Activated naive CD8-positive, alpha-beta T cell treated with anti-CD3 and anti-CD28 coated beads, Interleukin-2, amount 10 ng/mL, durations not matched to agents 7 days and 5 days (primary cell): ENCODE results near the gene GPR150. TPM values are rescaled to one million over a fixed set of nuclear protein-coding genes. Genes with fewer than 3 reads are reported as not detected.
"Not testable (repeated sequence)": the region's sequence is repeated elsewhere in the genome, so short reads cannot be mapped to it uniquely, and the experiment has no call there.

ENCODE experiments used
- ATAC-seq: fragments of 150-1000 bp; cut with Tn5 transposase; one replicate; pipeline ENCODE4 v1.10.0; 2021; ENCODE audit warnings: low read depth, moderate library complexity
- POLR2A ChIA-PET: fragments of 350-600 bp; sonication (Branson Sonifier 250); formaldehyde crosslinking; loops from one replicate; lab custom pipeline; 2021; ENCODE audit warnings: antibody characterized with exemption; lab: Charles Lee
- DNase-seq: peaks from one replicate; pipeline ENCODE4 v3.0.0; 2021
- H3K27ac Mint-ChIP-seq: one replicate; pipeline ENCODE4 v1.8.0; 2022; ENCODE audit warnings: mild to moderate bottlenecking, mixed read lengths
- H3K27me3 Mint-ChIP-seq: one replicate; pipeline ENCODE4 v1.8.0; 2022; ENCODE audit warnings: mild to moderate bottlenecking, moderate library complexity, mixed read lengths
- H3K36me3 Mint-ChIP-seq: one replicate; pipeline ENCODE4 v1.8.0; 2021; ENCODE audit warnings: mild to moderate bottlenecking, mixed read lengths
- H3K4me1 Mint-ChIP-seq: one replicate; pipeline ENCODE4 v1.8.0; 2021; ENCODE audit warnings: mixed read lengths
- H3K4me3 Mint-ChIP-seq: one replicate; pipeline ENCODE4 v1.8.0; 2022; ENCODE audit warnings: mild to moderate bottlenecking, moderate library complexity, mixed read lengths
- H3K9me3 Mint-ChIP-seq: one replicate; pipeline ENCODE4 v1.8.0; 2021; ENCODE audit warnings: mixed read lengths
- total RNA-seq, 2 experiments: library from RNA; stranded (reverse); gene quantifications; one replicate each; pipeline ENCODE4 v1.2.3, GENCODE V29; 2021

Gene GPR150
- total RNA-seq, 2 experiments from 2014 or later, result 1.0 to 1.2 TPM

DNA sequence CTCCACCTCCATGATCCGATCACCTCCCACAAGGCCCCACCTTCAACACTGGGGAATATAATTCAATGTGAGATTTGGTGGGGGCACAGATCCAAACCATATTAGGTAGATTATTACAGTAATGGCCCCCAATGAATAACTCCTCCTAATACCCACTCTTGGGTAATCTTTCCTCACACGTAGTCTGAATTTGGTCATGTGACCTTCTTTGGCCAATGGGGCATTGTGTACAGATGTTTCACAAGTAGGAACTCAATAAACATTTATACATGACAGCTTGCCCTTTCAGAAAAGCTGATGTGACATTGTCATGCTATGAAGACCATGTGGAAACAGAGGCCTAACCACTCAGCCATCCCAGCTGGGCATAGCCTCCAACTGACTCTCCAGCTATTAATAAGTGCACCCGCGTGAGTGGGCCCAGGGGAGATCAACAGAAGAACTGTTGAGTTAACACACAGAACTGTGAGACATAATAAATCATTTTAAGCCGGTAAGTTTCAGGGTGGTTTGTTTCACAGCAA, 10.6 kb downstream of the GPR150 start:
- H3K27me3 Mint-ChIP-seq, result peaks cover 3% of the 10 kb centered on the region
- ATAC-seq, result no peak
- H3K27ac Mint-ChIP-seq, result no peak overlapping the region
- H3K36me3 Mint-ChIP-seq, result peaks cover 8% of the 10 kb centered on the region
- H3K9me3 Mint-ChIP-seq, result peaks cover 11% of the 10 kb centered on the region
- DNase-seq, result no peak
- H3K4me3 Mint-ChIP-seq, result no peak overlapping the region
- POLR2A ChIA-PET, result interaction anchor here (2.1 kb wide), 1 partner anchor 8 kb away, joined by 20 read pairs; no protein-coding TSS in a partner anchor
- H3K4me1 Mint-ChIP-seq, result peaks cover 10% of the 10 kb centered on the region

GRCh38 chr5:95631255-95631958, 11.5 kb downstream of the GPR150 start:
- Mint-ChIP-seq H3K9me3 (peaks cover 11% of the 10 kb centered on the region), H3K4me1 (peaks cover 10% of the 10 kb centered on the region), H3K36me3 (peaks cover 8% of the 10 kb centered on the region), H3K4me3 (peak overlapping the region; percentile 16), H3K27me3 (peaks cover 4% of the 10 kb centered on the region), H3K27ac (peak overlapping the region; percentile 94)
- POLR2A ChIA-PET, result interaction anchor here (1.1 to 2.1 kb wide), 3 partner anchors 9 to 76 kb away, joined by 7 to 20 read pairs (median 14); partner anchors contain the start of genes ARSK, RFESD and SKIC3
- no peak for DNase-seq
- ATAC-seq, result peak; percentile 11

DNA sequence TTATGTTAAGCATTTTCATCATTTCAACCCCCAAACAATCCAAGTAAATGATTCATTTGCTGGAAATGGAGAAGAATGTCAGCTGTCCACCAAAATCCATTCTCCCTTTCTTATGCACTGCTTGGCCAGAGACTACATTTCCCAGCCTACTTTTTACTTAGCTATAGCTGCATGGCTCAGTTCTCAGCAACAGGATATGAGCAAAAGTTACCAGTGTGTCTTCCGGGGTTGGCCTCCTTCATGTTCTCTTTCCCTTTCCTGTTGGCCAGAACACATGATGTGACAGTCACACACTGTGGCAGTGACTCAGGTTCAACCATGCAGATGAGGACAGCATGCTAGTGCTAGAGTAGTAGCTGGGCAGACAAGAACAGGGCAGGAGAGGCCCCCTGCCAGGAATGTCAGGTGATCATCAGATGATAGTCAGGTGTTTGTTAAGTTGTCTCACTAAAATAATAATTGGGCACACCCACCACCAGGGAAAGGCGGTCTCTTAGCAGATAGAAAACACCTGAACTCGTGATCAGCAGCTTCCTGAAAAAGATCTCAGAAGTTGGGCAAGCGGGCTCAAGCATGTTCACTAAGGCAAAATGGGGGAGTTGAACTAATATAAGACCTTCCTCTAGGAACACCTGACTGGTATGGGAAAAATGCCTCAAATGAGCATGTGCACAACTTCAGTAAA, 12.2 kb downstream of the GPR150 start:
- ATAC-seq (peak; percentile 100), DNase-seq (peak; percentile 57)
- Mint-ChIP-seq H3K9me3 (peaks cover 11% of the 10 kb centered on the region), H3K4me3 (peak overlapping the region; percentile 44), H3K4me1 (peaks cover 10% of the 10 kb centered on the region), H3K27ac (peak overlapping the region; percentile 94), H3K36me3 (peaks cover 8% of the 10 kb centered on the region), H3K27me3 (peaks cover 8% of the 10 kb centered on the region)
- POLR2A ChIA-PET, result interaction anchor here (1.1 to 2.1 kb wide), 3 partner anchors 9 to 77 kb away, joined by 7 to 20 read pairs (median 14); partner anchors contain the start of genes ARSK, RFESD and SKIC3

DNA sequence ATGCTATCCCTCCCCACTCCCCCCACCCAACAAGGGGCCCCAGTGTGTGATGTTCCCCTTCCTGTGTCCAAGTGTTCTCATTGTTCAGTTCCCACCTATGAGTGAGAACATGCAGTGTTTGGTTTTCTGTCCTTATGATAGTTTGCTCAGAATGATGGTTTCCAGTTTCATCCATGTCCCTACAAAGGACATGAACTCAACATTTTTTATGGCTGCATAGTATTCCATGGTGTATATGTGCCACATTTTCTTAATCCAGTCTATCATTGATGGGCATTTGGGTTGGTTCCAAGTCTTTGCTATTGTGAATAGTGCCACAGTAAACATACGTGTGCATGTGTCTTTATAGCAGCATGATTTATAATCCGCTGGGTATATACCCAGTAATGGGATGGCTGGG, 13.1 kb downstream of the GPR150 start:
- DNase-seq, H3K27me3 Mint-ChIP-seq, H3K36me3 Mint-ChIP-seq, H3K4me3 Mint-ChIP-seq, ATAC-seq, H3K27ac Mint-ChIP-seq: not testable (repeated sequence)
- POLR2A ChIA-PET, result interaction anchor here (1.9 to 2.1 kb wide), 2 partner anchors 10 to 13 kb away, joined by 14 to 20 read pairs; partner anchors contain the start of gene RFESD
- H3K9me3 Mint-ChIP-seq, result peaks cover 11% of the 10 kb centered on the region
- peaks cover 10% of the 10 kb centered on the region for H3K4me1 Mint-ChIP-seq

DNA sequence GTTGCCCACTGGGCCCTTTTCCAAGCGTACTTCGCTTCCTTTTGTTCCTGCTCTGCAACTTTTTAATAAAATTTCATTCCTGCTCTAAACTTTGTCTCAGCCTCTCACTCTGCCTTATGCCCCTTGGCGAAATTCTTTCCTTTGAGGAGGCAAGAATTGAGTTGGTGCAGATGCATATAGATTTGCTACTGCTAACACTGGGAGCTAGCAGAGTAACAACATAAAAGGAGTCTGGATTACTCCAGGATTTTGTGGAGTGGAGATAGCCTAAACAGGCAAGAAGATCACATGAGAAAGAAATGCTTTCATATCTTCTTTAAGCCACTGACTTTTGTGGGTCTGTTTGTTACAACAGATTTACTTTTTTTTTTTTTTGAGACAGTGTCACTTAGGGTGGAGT, 13.8 kb downstream of the GPR150 start:
- Mint-ChIP-seq H3K9me3 (peaks cover 11% of the 10 kb centered on the region), H3K27me3 (peaks cover 11% of the 10 kb centered on the region), H3K4me3 (no peak overlapping the region), H3K27ac (no peak overlapping the region), H3K4me1 (peaks cover 13% of the 10 kb centered on the region), H3K36me3 (peaks cover 8% of the 10 kb centered on the region)
- DNase-seq, result no peak
- POLR2A ChIA-PET, result no interaction called here
- ATAC-seq, result no peak

DNA sequence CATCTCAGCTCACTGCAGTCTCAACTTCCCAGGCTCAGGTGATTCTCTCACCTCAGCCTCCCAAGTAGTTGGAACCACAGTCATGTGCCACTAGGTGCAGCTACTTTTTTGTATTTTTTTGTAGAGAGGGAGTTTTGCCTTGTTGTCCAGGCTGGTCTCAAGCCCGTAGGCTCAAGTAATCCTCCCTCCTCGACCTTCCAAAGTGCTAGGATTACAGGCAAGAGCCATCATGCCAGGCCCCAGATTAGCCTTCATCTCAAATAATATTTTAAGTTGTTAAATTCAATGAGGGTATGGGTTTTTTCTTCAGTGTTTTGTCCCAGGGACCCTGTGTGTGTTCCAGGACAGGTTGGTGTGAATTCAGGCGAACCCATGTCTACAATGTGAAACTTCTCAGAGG, 14.2 kb downstream of the GPR150 start:
- H3K27me3 Mint-ChIP-seq, result peaks cover 11% of the 10 kb centered on the region

DNA sequence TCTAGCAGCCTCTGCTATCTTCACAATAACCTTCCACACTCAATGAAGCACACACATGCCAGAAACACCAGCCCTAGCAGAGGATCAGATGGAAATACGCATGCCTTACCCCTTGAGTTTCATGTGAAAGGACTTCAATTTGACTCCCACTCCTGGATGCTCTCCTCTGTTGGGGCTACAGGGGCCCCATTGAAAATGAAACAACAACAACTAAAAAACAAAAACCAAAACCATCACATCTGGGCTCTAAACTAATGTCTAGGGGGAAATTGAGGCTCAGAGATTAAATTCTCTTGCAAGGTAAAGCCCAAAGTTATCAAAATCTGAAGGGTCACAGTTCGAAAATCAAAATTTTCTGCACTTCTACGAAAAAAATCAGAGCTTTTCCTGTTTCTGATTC, 18.7 kb downstream of the GPR150 start:
- POLR2A ChIA-PET, result no interaction called here
- H3K27me3 Mint-ChIP-seq, result peaks cover 19% of the 10 kb centered on the region
- DNase-seq, result no peak
- H3K4me1 Mint-ChIP-seq, result peaks cover 7% of the 10 kb centered on the region
- H3K36me3 Mint-ChIP-seq, result no peaks in the 10 kb centered on the region
- no peak for ATAC-seq
- no peaks in the 10 kb centered on the region for H3K9me3 Mint-ChIP-seq
- no peak overlapping the region for H3K27ac Mint-ChIP-seq
- no peak overlapping the region for H3K4me3 Mint-ChIP-seq

More for the DNA sequence above, 14.2 kb downstream of the GPR150 start:
- DNase-seq (no peak), ATAC-seq (no peak)
- H3K27ac Mint-ChIP-seq, result no peak overlapping the region
- H3K36me3 Mint-ChIP-seq, result peaks cover 8% of the 10 kb centered on the region
- H3K4me3 Mint-ChIP-seq, result no peak overlapping the region
- POLR2A ChIA-PET, result interaction anchor here (1.0 kb wide), 1 partner anchor 13 kb away, joined by 3 read pairs; no protein-coding TSS in a partner anchor
- H3K9me3 Mint-ChIP-seq, result peaks cover 11% of the 10 kb centered on the region
- peaks cover 15% of the 10 kb centered on the region for H3K4me1 Mint-ChIP-seq

DNA sequence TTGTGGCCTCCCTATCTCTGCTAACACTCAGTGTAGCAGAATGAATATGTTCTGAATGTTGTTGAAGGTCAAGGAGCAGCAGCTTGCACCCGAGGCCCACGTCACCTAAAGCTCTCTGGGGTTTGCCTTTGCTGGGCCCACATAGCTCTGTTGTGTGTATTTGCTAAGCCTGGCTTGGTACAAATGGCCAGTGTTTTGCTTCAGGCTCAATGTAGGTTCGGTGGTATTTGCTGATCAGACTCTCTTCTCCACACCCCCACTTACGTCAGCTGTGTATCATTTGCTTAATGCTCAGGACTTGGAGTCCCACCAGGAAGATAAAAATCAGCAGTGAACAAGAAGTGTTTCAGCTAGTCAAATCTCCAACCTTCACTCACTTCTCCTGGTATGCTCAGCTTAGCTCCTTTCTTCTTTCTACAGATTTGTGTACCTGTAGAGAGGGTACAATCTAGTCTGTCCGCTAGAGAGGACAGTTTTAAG, 21.9 kb downstream of the GPR150 start:
- Mint-ChIP-seq H3K4me1 (peaks cover 27% of the 10 kb centered on the region), H3K27ac (no peak overlapping the region), H3K27me3 (peaks cover 11% of the 10 kb centered on the region), H3K9me3 (no peaks in the 10 kb centered on the region), H3K4me3 (no peak overlapping the region), H3K36me3 (no peaks in the 10 kb centered on the region)
- POLR2A ChIA-PET, result no interaction called here
- no peak for ATAC-seq
- no peak for DNase-seq

- Mint-ChIP-seq H3K27me3 (peaks cover 11% of the 10 kb centered on the region), H3K27ac (no peak overlapping the region), H3K9me3 (no peaks in the 10 kb centered on the region), H3K4me3 (no peak overlapping the region), H3K4me1 (peaks cover 35% of the 10 kb centered on the region), H3K36me3 (no peaks in the 10 kb centered on the region)
- DNase-seq (no peak), ATAC-seq (no peak)
- POLR2A ChIA-PET, result no interaction called here
Observed at GRCh38 chr5:95643152-95643551, 23.3 kb downstream of the GPR150 start.

DNA sequence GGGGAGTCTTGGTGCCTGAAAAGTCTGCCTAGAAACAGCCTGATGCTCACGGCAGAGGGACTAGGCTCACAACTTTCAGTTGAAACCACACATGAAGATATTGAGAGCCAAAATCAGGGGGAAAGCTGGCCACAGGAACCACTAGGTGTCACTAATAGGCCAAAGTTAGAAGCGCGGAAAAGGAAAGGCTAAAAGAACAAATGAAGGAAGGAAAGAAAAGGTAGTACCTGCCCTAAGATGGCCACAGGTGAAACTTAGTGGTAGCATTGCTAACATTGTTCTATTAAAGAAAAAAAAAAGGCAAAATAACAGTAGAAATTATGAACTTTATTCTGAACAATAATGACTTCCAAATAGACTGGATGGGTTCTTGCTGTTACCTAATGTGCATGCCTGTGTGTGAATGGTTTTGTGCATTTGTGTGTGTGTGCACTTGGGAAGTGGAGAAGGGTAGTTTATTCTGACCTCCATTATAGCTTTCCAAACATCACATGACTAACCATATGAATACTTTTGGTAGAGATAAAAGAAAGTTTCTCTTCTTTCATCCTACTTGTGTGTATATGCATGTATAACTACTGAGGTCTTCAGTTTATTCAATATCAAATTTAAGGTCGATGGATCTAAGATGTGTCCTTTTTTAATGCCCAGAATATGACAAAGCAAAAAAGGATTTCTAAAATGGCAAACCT, 24.6 kb downstream of the GPR150 start:
- Mint-ChIP-seq H3K27ac (peak overlapping the region; percentile 75), H3K36me3 (peaks cover 2% of the 10 kb centered on the region), H3K4me1 (peaks cover 33% of the 10 kb centered on the region), H3K9me3 (no peaks in the 10 kb centered on the region), H3K27me3 (peaks cover 8% of the 10 kb centered on the region), H3K4me3 (peak overlapping the region; percentile 33)
- peak; percentile 37 for DNase-seq
- ATAC-seq, result peak; percentile 21
- POLR2A ChIA-PET, result interaction anchor here (1.7 kb wide), 1 partner anchor 24 kb away, joined by 3 read pairs; the partner anchor contains the start of gene GPR150

GRCh38 chr5:95646226-95646568, 26.3 kb downstream of the GPR150 start:
- POLR2A ChIA-PET, result interaction anchor here (0.7 to 2.1 kb wide), 14 partner anchors 10 to 190 kb away, joined by 3 to 17 read pairs (median 5); partner anchors contain the start of genes ARSK, GLRX and SKIC3
- not testable (repeated sequence) for H3K27me3 Mint-ChIP-seq, H3K36me3 Mint-ChIP-seq, H3K9me3 Mint-ChIP-seq, ATAC-seq
- peak overlapping the region; percentile 86 for H3K27ac Mint-ChIP-seq
- peak overlapping the region; percentile 82 for H3K4me3 Mint-ChIP-seq
- peaks cover 36% of the 10 kb centered on the region for H3K4me1 Mint-ChIP-seq
- peak; percentile 29 for DNase-seq

DNA sequence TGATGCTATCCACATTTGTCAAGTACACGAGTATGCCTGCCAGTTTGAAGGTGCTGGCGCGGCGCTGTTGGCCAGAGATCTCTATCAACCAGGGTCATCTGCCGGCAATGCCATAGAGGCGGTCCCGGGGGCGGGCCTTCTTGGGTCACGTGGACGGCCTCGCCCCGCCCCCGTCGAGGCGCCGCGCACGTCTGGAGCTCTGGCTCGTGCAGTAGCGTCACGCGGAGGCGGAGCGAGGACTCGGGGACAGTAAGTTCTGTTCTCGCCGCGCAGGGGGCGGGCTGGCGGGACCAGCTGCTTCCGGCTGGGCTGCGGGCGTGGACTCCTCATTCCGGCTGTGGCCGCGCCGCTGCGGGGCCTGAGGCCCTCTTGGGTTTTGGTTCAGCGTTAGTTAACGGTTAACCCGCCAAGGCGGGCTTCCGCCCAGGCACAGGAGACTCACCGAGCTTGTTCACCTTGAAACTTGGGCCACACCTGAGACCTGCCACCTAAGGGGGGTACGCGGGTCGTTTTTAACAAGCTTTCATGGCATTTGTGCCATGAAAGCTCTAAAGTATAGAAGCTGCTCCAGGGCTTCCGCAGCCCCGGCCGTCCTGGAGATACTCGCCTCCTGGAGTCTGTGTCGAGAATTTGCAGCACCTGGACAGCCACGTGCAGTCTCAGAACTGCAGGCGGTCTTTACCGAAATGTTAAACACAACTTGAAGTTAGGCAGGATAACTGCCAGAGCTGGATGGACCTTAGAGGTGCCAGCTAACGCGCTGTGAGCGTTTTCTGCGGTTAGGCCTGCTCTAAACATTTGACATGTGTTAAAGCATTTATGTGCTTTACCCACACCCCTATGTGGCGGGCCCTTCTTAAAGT, 26.9 kb downstream of the GPR150 start, which contains the start of gene RFESD:
Gene RFESD (plus strand): TSS at position 209 of the 863 bp plus-strand sequence. CDS start 5,495 bp downstream, outside the sequence.
- peak within 1 kb of the TSS; percentile 82 for H3K4me3 Mint-ChIP-seq
- peaks cover 36% of the 10 kb centered on the region for H3K4me1 Mint-ChIP-seq
- H3K27me3 Mint-ChIP-seq, result no peaks in the 10 kb centered on the region
- POLR2A ChIA-PET, result interaction anchor here (0.7 to 2.1 kb wide), 18 partner anchors 9 to 259 kb away, joined by 3 to 17 read pairs (median 4); partner anchors contain the start of genes ARSK, GLRX and SKIC3
- peaks cover 6% of the 10 kb centered on the region for H3K36me3 Mint-ChIP-seq
- peak; percentile 98 for DNase-seq
- H3K27ac Mint-ChIP-seq, result peak within 1 kb of the TSS; percentile 86
- peak; percentile 96 for ATAC-seq
- no peaks in the 10 kb centered on the region for H3K9me3 Mint-ChIP-seq
